ENCODE measurements around the gene PIP5KL1. TPM values are rescaled to one million over a fixed set of nuclear protein-coding genes. Genes with fewer than 3 reads are reported as not detected.

PIP5KL1 gene
- polyA plus RNA-seq, 1 donor (not counting 4 experiments of a cell fraction or from before 2014, with no cell fraction given) = 4.4 TPM

GRCh38 chr9:127905004-127905728 lies 25.4 kb downstream of the PIP5KL1 start:
- H3K27me3 ChIP-seq (ENCODE audit: control insufficient read depth, extremely low read depth, insufficient read depth, low read length) = no peaks in the 10 kb centered on the region
- no peaks in the 10 kb centered on the region for H3K36me3 ChIP-seq (ENCODE audit: control insufficient read depth in 2 of 2, extremely low read depth in 1 of 2, insufficient read depth in 2 of 2, low read length in 2 of 2)
- H3K4me1 ChIP-seq (ENCODE audit: control insufficient read depth, extremely low read depth, insufficient read depth, low read length) = no peaks in the 10 kb centered on the region
- dilution Hi-C loops (cut with MboI; ENCODE audit: extremely low pct_ligation_motif_present, low sequenced_read_pairs) = no loop called here
- H3K79me2 ChIP-seq (ENCODE audit: control insufficient read depth, insufficient read depth, low read length) = no peaks in the 10 kb centered on the region
- H4K20me1 ChIP-seq (ENCODE audit: control insufficient read depth, extremely low read depth, insufficient read depth, low read length) = no peaks in the 10 kb centered on the region
- H3K9me3 ChIP-seq (ENCODE audit: control insufficient read depth, low read depth, low read length) = no peaks in the 10 kb centered on the region
- DNase-seq (ENCODE audit: low read depth, low spot score) (no peak), FAIRE-seq (no peak)
- H3K27ac ChIP-seq (ENCODE audit: control insufficient read depth, insufficient read depth, low read length) = no peak overlapping the region
- no peak overlapping the region for H3K9ac ChIP-seq (ENCODE audit: control insufficient read depth, extremely low read depth, insufficient read depth, low read length)
- no peak for TF ChIP-seq EZH2 (IDR thresholded peaks at IDR 0.05; ENCODE audit: low read length)
- TF ChIP-seq CTCF (optimal IDR thresholded peaks at IDR 0.05 in 1 of 3, IDR thresholded peaks at IDR 0.05 in 1 of 3, conservative IDR thresholded peaks at IDR 0.05 in 1 of 3; ENCODE audit: extremely low read depth in 1 of 3, insufficient read depth in 2 of 3, low read length in 3 of 3) = no peak
- no peak overlapping the region for H3K4me3 ChIP-seq (ENCODE audit: control insufficient read depth in 2 of 3, extremely low read depth in 1 of 3, insufficient read depth in 2 of 3, low read depth in 1 of 3, low read length in 3 of 3)
- no peaks in the 10 kb centered on the region for H3K9me1 ChIP-seq (ENCODE audit: control insufficient read depth, extremely low read depth, insufficient read depth, low read length)
- H2AFZ ChIP-seq (ENCODE audit: control insufficient read depth, low read length) = no peak overlapping the region
- no peak overlapping the region for H3K4me2 ChIP-seq (ENCODE audit: control insufficient read depth, extremely low read depth, insufficient read depth, low read depth, low read length)

GRCh38 chr9:127904561-127905003 lies 26.0 kb downstream of the PIP5KL1 start:
- Histone ChIP-seq H3K9ac (ENCODE audit: control insufficient read depth, extremely low read depth, insufficient read depth, low read length) (no peak overlapping the region), H3K27ac (ENCODE audit: control insufficient read depth, insufficient read depth, low read length) (no peak overlapping the region), H4K20me1 (ENCODE audit: control insufficient read depth, extremely low read depth, insufficient read depth, low read length) (no peaks in the 10 kb centered on the region), H3K9me1 (ENCODE audit: control insufficient read depth, extremely low read depth, insufficient read depth, low read length) (no peaks in the 10 kb centered on the region), H3K36me3 (ENCODE audit: control insufficient read depth in 2 of 2, extremely low read depth in 1 of 2, insufficient read depth in 2 of 2, low read length in 2 of 2) (no peaks in the 10 kb centered on the region), H3K79me2 (ENCODE audit: control insufficient read depth, insufficient read depth, low read length) (no peaks in the 10 kb centered on the region), H3K9me3 (ENCODE audit: control insufficient read depth, low read depth, low read length) (no peaks in the 10 kb centered on the region), H3K4me2 (ENCODE audit: control insufficient read depth, extremely low read depth, insufficient read depth, low read depth, low read length) (no peak overlapping the region), H2AFZ (ENCODE audit: control insufficient read depth, low read length) (no peak overlapping the region), H3K27me3 (ENCODE audit: control insufficient read depth, extremely low read depth, insufficient read depth, low read length) (no peaks in the 10 kb centered on the region), H3K4me3 (ENCODE audit: control insufficient read depth in 2 of 3, extremely low read depth in 1 of 3, insufficient read depth in 2 of 3, low read depth in 1 of 3, low read length in 3 of 3) (no peak overlapping the region), H3K4me1 (ENCODE audit: control insufficient read depth, extremely low read depth, insufficient read depth, low read length) (peaks cover 5% of the 10 kb centered on the region)
- TF ChIP-seq EZH2 (IDR thresholded peaks at IDR 0.05; ENCODE audit: low read length) (no peak), CTCF (optimal IDR thresholded peaks at IDR 0.05 in 1 of 3, IDR thresholded peaks at IDR 0.05 in 1 of 3, conservative IDR thresholded peaks at IDR 0.05 in 1 of 3; ENCODE audit: extremely low read depth in 1 of 3, insufficient read depth in 2 of 3, low read length in 3 of 3) (no peak)
- FAIRE-seq (no peak), DNase-seq (ENCODE audit: low read depth, low spot score) (no peak)
- dilution Hi-C loops (cut with MboI; ENCODE audit: extremely low pct_ligation_motif_present, low sequenced_read_pairs) = no loop called here

Data from keratinocyte (primary cell).